ENCODE data around the gene H3-3A. TPM values are rescaled to one million over a fixed set of nuclear protein-coding genes. Genes with fewer than 3 reads are reported as not detected.

Gene H3-3A
- total and polyA plus RNA-seq, 2 experiments from 2014 or later, result 528 to 617 TPM

GRCh38 chr1:226094451-226094850 is 31.9 kb downstream of the H3-3A start:
- Histone ChIP-seq H3K4me1 (ENCODE audit: insufficient read depth) (no peaks in the 10 kb centered on the region), H2AFZ (no peak overlapping the region), H3K79me2 (no peaks in the 10 kb centered on the region), H3K9me3 (ENCODE audit: low read depth) (no peaks in the 10 kb centered on the region), H3K36me3 (replicated peaks; ENCODE audit: insufficient read depth, low read depth) (no peaks in the 10 kb centered on the region), H3K4me3 (no peak overlapping the region), H4K20me1 (ENCODE audit: insufficient read depth, poor library complexity, severe bottlenecking) (no peaks in the 10 kb centered on the region), H3K4me2 (no peak overlapping the region), H3K27ac (no peak overlapping the region), H3K27me3 (no peaks in the 10 kb centered on the region), H3K9me2 (replicated peaks; ENCODE audit: insufficient read depth) (no peaks in the 10 kb centered on the region)
- TF ChIP-seq EZH2 (IDR thresholded peaks at IDR 0.05; ENCODE audit: borderline replicate concordance) (no peak), EZH2phosphoT487 (IDR thresholded peaks at IDR 0.05; ENCODE audit: low read depth, severe bottlenecking, unreplicated experiment) (no peak), CTCF (IDR thresholded peaks at IDR 0.05; ENCODE audit: poor library complexity) (no peak)
- WGBS (ENCODE audit: low lambda C conversion rate, missing lambda C conversion rate), result 23% methylated on average over 1 of the region's 1 CpG
- no peak for DNase-seq (ENCODE audit: low spot score)

DNA sequence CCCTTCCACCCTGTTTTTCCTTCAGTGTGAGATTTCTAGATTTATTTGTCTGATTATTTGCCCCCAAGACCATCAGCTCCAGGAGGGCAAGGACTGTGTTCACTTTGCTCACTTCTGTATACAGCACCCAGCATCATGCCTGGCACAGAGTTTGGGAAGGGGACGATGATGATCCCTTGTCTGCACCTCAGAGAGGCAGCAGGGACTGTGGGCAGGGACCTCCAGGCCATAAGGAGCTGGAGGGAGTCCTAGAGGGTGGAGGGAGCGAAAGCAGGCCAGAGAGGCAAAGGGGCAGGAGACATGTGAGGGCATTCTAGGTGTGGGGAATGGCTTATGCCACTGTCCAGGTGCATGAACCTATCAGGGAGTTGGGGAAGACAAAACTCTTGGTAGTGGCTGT is 32.8 kb downstream of the H3-3A start:
- Histone ChIP-seq H3K27ac (no peak overlapping the region), H3K27me3 (no peaks in the 10 kb centered on the region), H3K9me2 (replicated peaks; ENCODE audit: insufficient read depth) (no peaks in the 10 kb centered on the region), H3K4me1 (ENCODE audit: insufficient read depth) (no peaks in the 10 kb centered on the region), H2AFZ (no peak overlapping the region), H3K9me3 (ENCODE audit: low read depth) (no peaks in the 10 kb centered on the region), H3K36me3 (replicated peaks; ENCODE audit: insufficient read depth, low read depth) (no peaks in the 10 kb centered on the region), H3K4me3 (no peak overlapping the region), H3K4me2 (no peak overlapping the region), H4K20me1 (ENCODE audit: insufficient read depth, poor library complexity, severe bottlenecking) (no peaks in the 10 kb centered on the region), H3K79me2 (no peaks in the 10 kb centered on the region)
- TF ChIP-seq EZH2phosphoT487 (IDR thresholded peaks at IDR 0.05; ENCODE audit: low read depth, severe bottlenecking, unreplicated experiment), result no peak
- TF ChIP-seq EZH2 (IDR thresholded peaks at IDR 0.05; ENCODE audit: borderline replicate concordance), result no peak
- TF ChIP-seq CTCF (IDR thresholded peaks at IDR 0.05; ENCODE audit: poor library complexity), result no peak
- no peak for DNase-seq (ENCODE audit: low spot score)
- 88% methylated on average over 2 of the region's 2 CpGs for WGBS (ENCODE audit: low lambda C conversion rate, missing lambda C conversion rate)

- Histone ChIP-seq H3K79me2 (no peaks in the 10 kb centered on the region), H4K20me1 (ENCODE audit: insufficient read depth, poor library complexity, severe bottlenecking) (no peaks in the 10 kb centered on the region), H2AFZ (no peak overlapping the region), H3K4me2 (peak overlapping the region; percentile 12), H3K36me3 (replicated peaks; ENCODE audit: insufficient read depth, low read depth) (no peaks in the 10 kb centered on the region), H3K4me3 (no peak overlapping the region), H3K27me3 (no peaks in the 10 kb centered on the region), H3K9me3 (ENCODE audit: low read depth) (no peaks in the 10 kb centered on the region), H3K27ac (no peak overlapping the region), H3K9me2 (replicated peaks; ENCODE audit: insufficient read depth) (no peaks in the 10 kb centered on the region), H3K4me1 (ENCODE audit: insufficient read depth) (no peaks in the 10 kb centered on the region)
- TF ChIP-seq EZH2phosphoT487 (IDR thresholded peaks at IDR 0.05; ENCODE audit: low read depth, severe bottlenecking, unreplicated experiment) (no peak), CTCF (IDR thresholded peaks at IDR 0.05; ENCODE audit: poor library complexity) (no peak), EZH2 (IDR thresholded peaks at IDR 0.05; ENCODE audit: borderline replicate concordance) (no peak)
- 54% methylated on average over 4 of the region's 5 CpGs for WGBS (ENCODE audit: low lambda C conversion rate, missing lambda C conversion rate)
- no peak for DNase-seq (ENCODE audit: low spot score)
These were observed 35.5 kb downstream of the H3-3A start for GRCh38 chr1:226097866-226098625.
